ENCODE data around the gene UBQLN4. TPM values are rescaled to one million over a fixed set of nuclear protein-coding genes. Genes with fewer than 3 reads are reported as not detected.

The UBQLN4 gene
- total RNA-seq, 1 donor = 13.0 TPM

DNA sequence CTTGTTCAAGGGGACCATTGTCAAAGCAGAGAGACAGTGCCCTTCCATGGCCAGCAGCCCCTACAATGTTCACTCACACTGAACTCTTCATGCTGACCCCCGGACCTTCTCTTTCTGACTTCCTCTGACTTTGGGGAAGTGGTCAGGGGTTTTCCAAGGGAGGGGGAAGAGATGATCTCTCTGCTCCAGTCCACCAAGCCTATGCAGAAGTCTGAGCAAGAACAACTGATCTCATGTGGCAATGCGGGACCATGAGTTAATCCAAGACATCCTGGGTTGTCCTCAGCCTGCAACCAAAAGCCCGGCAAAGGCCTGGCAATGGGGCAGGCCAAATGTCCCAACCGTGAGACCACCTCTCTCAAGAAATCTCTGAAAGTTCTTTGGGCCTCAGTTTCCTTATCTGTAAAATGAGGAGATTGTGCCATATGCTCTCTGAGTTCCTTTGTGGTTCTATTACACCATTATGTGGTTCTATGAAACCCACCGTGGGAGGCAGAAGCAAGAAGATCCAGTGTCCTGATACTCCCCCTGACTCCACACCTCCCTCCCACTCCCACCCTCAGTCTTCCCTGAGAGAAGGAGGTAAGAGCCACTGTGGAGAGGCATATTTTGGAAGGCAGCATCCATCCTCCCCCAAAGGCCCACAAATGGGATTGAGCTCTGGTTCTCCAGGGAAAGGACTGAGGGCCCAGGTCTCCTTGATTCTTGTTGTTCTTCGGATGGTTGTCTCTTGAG lies 63.4 kb downstream of the UBQLN4 start:
- Histone ChIP-seq H3K79me2 (ENCODE audit: insufficient read depth, low read length) (no peaks in the 10 kb centered on the region), H3K27me3 (ENCODE audit: insufficient read depth, low read length) (no peaks in the 10 kb centered on the region), H3K4me3 (ENCODE audit: insufficient read depth, low read length) (no peak overlapping the region), H3K27ac (ENCODE audit: low read depth, low read length) (no peak overlapping the region), H4K20me1 (ENCODE audit: insufficient read depth, low read length) (no peaks in the 10 kb centered on the region), H3K36me3 (ENCODE audit: insufficient read depth, low read length) (no peaks in the 10 kb centered on the region), H2AFZ (ENCODE audit: low read length) (no peak overlapping the region), H3K4me2 (ENCODE audit: insufficient read depth, low read length) (no peak overlapping the region), H3K4me1 (ENCODE audit: insufficient read depth, low read length) (peaks cover 12% of the 10 kb centered on the region), H3K9me3 (ENCODE audit: low read depth, low read length) (no peaks in the 10 kb centered on the region)
- no peak for DNase-seq (ENCODE audit: insufficient read length, low spot score, missing footprints)
- TF ChIP-seq, protein P1, sequence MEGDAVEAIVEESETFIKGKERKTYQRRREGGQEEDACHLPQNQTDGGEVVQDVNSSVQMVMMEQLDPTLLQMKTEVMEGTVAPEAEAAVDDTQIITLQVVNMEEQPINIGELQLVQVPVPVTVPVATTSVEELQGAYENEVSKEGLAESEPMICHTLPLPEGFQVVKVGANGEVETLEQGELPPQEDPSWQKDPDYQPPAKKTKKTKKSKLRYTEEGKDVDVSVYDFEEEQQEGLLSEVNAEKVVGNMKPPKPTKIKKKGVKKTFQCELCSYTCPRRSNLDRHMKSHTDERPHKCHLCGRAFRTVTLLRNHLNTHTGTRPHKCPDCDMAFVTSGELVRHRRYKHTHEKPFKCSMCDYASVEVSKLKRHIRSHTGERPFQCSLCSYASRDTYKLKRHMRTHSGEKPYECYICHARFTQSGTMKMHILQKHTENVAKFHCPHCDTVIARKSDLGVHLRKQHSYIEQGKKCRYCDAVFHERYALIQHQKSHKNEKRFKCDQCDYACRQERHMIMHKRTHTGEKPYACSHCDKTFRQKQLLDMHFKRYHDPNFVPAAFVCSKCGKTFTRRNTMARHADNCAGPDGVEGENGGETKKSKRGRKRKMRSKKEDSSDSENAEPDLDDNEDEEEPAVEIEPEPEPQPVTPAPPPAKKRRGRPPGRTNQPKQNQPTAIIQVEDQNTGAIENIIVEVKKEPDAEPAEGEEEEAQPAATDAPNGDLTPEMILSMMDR (IDR thresholded peaks at IDR 0.05; ENCODE audit: extremely low read depth, low read depth, low read length) = no peak

DNA sequence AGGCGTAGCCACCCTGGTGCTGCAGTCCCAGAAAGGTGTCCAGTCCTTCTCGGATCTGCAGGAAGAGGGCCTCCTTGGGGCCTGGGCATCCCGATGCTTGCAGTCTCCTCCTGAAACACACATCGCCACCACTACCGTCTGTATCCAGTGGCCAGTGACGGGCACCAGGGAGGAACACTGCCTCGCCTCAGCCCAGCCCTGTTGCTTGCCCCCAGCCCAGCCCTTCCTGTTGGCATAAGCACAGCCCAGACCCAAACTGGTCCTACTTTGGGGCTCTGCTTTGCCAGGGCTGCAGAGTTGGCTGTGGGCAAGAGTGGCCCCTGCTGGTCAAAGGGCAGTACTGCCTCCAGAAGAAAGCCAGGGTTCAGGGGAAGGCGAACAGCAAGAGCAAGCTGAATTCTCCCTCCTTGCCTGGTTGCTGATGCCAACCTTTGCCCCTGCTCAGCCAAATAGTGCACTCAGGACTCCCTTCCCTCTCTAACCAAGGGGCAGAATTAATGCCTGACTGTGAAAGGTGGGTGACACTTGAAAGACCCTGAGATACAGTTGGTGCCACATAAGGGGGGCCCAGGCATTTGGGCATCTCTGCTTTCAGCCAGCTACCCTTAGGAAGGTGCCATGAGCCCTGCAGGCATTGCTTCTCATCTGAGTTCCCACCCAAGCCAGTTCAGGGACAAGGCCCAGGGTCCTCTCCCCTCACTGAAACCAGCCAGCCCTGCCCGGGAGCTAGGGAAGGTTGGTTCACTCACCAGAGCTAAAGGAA lies 64.2 kb downstream of the UBQLN4 start:
- H3K4me1 ChIP-seq (ENCODE audit: insufficient read depth, low read length) = peaks cover 12% of the 10 kb centered on the region
- H3K79me2 ChIP-seq (ENCODE audit: insufficient read depth, low read length) = no peaks in the 10 kb centered on the region
- H3K27me3 ChIP-seq (ENCODE audit: insufficient read depth, low read length) = no peaks in the 10 kb centered on the region
- peak overlapping the region; percentile 58 for H3K4me3 ChIP-seq (ENCODE audit: insufficient read depth, low read length)
- H2AFZ ChIP-seq (ENCODE audit: low read length) = peak overlapping the region; percentile 83
- peak; percentile 88 for DNase-seq (ENCODE audit: insufficient read length, low spot score, missing footprints)
- no peaks in the 10 kb centered on the region for H3K9me3 ChIP-seq (ENCODE audit: low read depth, low read length)
- H3K27ac ChIP-seq (ENCODE audit: low read depth, low read length) = no peak overlapping the region
- H3K36me3 ChIP-seq (ENCODE audit: insufficient read depth, low read length) = no peaks in the 10 kb centered on the region
- TF ChIP-seq, protein P1 (IDR thresholded peaks at IDR 0.05; ENCODE audit: extremely low read depth, low read depth, low read length) = peak; percentile 99
- peak overlapping the region; percentile 69 for H3K4me2 ChIP-seq (ENCODE audit: insufficient read depth, low read length)
- no peaks in the 10 kb centered on the region for H4K20me1 ChIP-seq (ENCODE audit: insufficient read depth, low read length)

Other genes with a start within 250 kb of the UBQLN4 start
- gene GON4L, start 196.6 kb downstream of the UBQLN4 start, total RNA-seq = 39.4 and 44.2 TPM in 2 replicates
- gene SYT11, start 194.2 kb downstream of the UBQLN4 start, total RNA-seq = 33.3 and 34.5 TPM in 2 replicates
- gene RIT1, start 142.4 kb downstream of the UBQLN4 start, total RNA-seq = 36.9 and 39.5 TPM in 2 replicates
- gene KHDC4, start 119.4 kb downstream of the UBQLN4 start, total RNA-seq = 32.7 and 37.3 TPM in 2 replicates
- gene RXFP4, start 112.2 kb downstream of the UBQLN4 start, total RNA-seq = not detected in 2 replicates
- gene ARHGEF2, start 75.3 kb downstream of the UBQLN4 start, total RNA-seq = 166 and 183 TPM in 2 replicates
- gene SSR2, start 32.8 kb downstream of the UBQLN4 start, total RNA-seq = 332 and 415 TPM in 2 replicates
- gene LAMTOR2, start 984 bp upstream of the UBQLN4 start, total RNA-seq = 36.6 and 40.1 TPM in 2 replicates
- gene RAB25, start 7.4 kb upstream of the UBQLN4 start, total RNA-seq = not detected in 2 replicates
- gene MEX3A, start 28.7 kb upstream of the UBQLN4 start, total RNA-seq = 0.88 and 1.1 TPM in 2 replicates
- 774 and 854 TPM in 2 replicates for gene LMNA, start 60.9 kb upstream of the UBQLN4 start, total RNA-seq
- gene SEMA4A, start 99.8 kb upstream of the UBQLN4 start, total RNA-seq = 1.5 and 1.8 TPM in 2 replicates
- gene SLC25A44, start 140.3 kb upstream of the UBQLN4 start, total RNA-seq = 15.0 and 15.2 TPM in 2 replicates
- gene PMF1, start 159.2 kb upstream of the UBQLN4 start, total RNA-seq = 31.2 and 34.0 TPM in 2 replicates
- 1.5 and 2.2 TPM in 2 replicates for gene BGLAP, start 188.4 kb upstream of the UBQLN4 start, total RNA-seq
- gene PAQR6, start 194.3 kb upstream of the UBQLN4 start, total RNA-seq = 0.36 and 0.59 TPM in 2 replicates
- 49.2 and 50.7 TPM in 2 replicates for gene SMG5, start 229.0 kb upstream of the UBQLN4 start, total RNA-seq
- 0.88 and 1.4 TPM in 2 replicates for gene TMEM79, start 230.5 kb upstream of the UBQLN4 start, total RNA-seq
- 118 and 137 TPM in 2 replicates for gene GLMP, start 241.9 kb upstream of the UBQLN4 start, total RNA-seq
- not detected in 2 replicates for gene VHLL, start 245.5 kb upstream of the UBQLN4 start, total RNA-seq